Activated T-helper 1 cell treated with anti-CD3 and anti-CD28 coated beads, Interleukin-12 subunit alpha, Interleukin-12 subunit beta, Interleukin-2, Interleukin-4 antibody, amounts not matched to agents 30 ng/mL and 10 ng/mL and 1 ng/mL, durations not matched to agents 14 hours and 24 hours and 36 hours (primary cell): Measurements from ENCODE around the gene CNNM2. TPM values are rescaled to one million over a fixed set of nuclear protein-coding genes. Genes with fewer than 3 reads are reported as not detected.

Experiments
- DNase-seq: peaks from one replicate; pipeline ENCODE4 v3.0.0; 2021; ENCODE audit warnings: low spot score
- H3K27ac Mint-ChIP-seq: one replicate; pipeline ENCODE4 v1.8.0; 2021; ENCODE audit warnings: mild to moderate bottlenecking, mixed read lengths
- H3K27me3 Mint-ChIP-seq: one replicate; pipeline ENCODE4 v1.8.0; 2022; ENCODE audit warnings: mild to moderate bottlenecking, moderate library complexity, mixed read lengths; ENCODE audit not compliant: insufficient read depth
- H3K36me3 Mint-ChIP-seq: one replicate; pipeline ENCODE4 v1.8.0; 2021; ENCODE audit warnings: low read depth, mixed read lengths
- H3K4me1 Mint-ChIP-seq: one replicate; pipeline ENCODE4 v1.8.0; 2021; ENCODE audit warnings: low read depth, mixed read lengths
- H3K4me3 Mint-ChIP-seq: one replicate; pipeline ENCODE4 v1.8.0; 2021; ENCODE audit warnings: mild to moderate bottlenecking, moderate library complexity, mixed read lengths
- H3K9me3 Mint-ChIP-seq: one replicate; pipeline ENCODE4 v1.8.0; 2021; ENCODE audit warnings: mixed read lengths
- intact Hi-C: fragments of 100-400 bp; cut with micrococcal nuclease; formaldehyde crosslinking; loops from one replicate; pipeline ENCODE4 v1.15.1; 2024
- total RNA-seq: library from RNA; stranded (reverse); gene quantifications from 2 replicates; pipeline ENCODE4 v1.2.3, GENCODE V29; 2022

The CNNM2 gene
- total RNA-seq, 1 donor from 2014 or later, result 5.5 TPM

DNA sequence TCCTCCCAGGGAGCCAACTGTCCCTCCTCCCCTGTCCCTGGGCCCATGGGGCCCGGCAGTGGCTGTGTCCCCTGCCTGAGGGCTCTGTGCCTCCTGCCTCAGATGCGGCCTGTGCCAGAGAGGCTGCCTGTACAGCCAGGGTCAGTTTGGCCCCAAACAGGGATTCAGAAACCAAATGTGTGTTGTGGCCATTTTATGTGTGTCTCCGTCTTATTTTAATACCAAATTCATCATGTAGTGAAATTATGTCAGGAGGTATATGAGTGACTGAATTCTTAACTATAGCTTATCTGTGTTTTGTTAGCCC, 160.2 kb downstream of the CNNM2 start:
- H3K4me1 Mint-ChIP-seq, result no peaks in the 10 kb centered on the region
- H3K4me3 Mint-ChIP-seq, result no peak overlapping the region
- no peaks in the 10 kb centered on the region for H3K27me3 Mint-ChIP-seq
- H3K27ac Mint-ChIP-seq, result no peak overlapping the region
- peaks cover 9% of the 10 kb centered on the region for H3K36me3 Mint-ChIP-seq
- DNase-seq, result no peak
- intact Hi-C loops, result no loop called here
- H3K9me3 Mint-ChIP-seq, result no peaks in the 10 kb centered on the region

DNA sequence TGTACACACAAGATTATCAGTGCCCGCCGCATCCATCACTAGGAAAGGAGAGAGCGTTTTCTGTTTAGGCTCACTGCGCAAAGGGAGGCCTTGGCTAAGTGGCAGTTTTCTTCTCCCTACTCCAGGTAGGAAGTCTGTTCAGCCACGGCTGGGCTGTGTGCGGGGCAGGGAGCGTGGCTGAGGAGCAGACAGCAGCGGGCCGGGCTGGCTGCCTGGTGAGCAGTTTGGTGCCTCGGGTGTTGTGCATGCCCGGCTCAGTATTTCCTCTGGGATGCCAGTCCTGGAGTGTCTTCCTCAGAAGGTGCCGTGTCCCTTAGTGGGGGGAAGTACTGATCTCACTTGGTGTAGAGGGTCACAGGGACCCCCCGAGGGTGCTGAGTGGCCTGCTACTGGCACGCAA, 160.6 kb downstream of the CNNM2 start:
- Mint-ChIP-seq H3K4me3 (no peak overlapping the region), H3K4me1 (no peaks in the 10 kb centered on the region), H3K36me3 (peaks cover 11% of the 10 kb centered on the region), H3K27ac (no peak overlapping the region), H3K9me3 (no peaks in the 10 kb centered on the region), H3K27me3 (no peaks in the 10 kb centered on the region)
- DNase-seq, result no peak
- intact Hi-C loops, result no loop called here

GRCh38 chr10:103079100-103079499, 161.0 kb downstream of the CNNM2 start:
- Mint-ChIP-seq H3K4me3 (no peak overlapping the region), H3K9me3 (no peaks in the 10 kb centered on the region), H3K27me3 (no peaks in the 10 kb centered on the region), H3K4me1 (no peaks in the 10 kb centered on the region), H3K36me3 (peaks cover 14% of the 10 kb centered on the region), H3K27ac (no peak overlapping the region)
- DNase-seq, result no peak
- intact Hi-C loops, result no loop called here

- Mint-ChIP-seq H3K4me3 (no peak overlapping the region), H3K4me1 (no peaks in the 10 kb centered on the region), H3K36me3 (peaks cover 15% of the 10 kb centered on the region), H3K27ac (no peak overlapping the region), H3K9me3 (no peaks in the 10 kb centered on the region), H3K27me3 (no peaks in the 10 kb centered on the region)
- intact Hi-C loops, result no loop called here
- no peak for DNase-seq
These were observed 161.9 kb downstream of the CNNM2 start for GRCh38 chr10:103079946-103080345.

- Mint-ChIP-seq H3K27ac (no peak overlapping the region), H3K9me3 (no peaks in the 10 kb centered on the region), H3K4me3 (no peak overlapping the region), H3K27me3 (no peaks in the 10 kb centered on the region), H3K4me1 (no peaks in the 10 kb centered on the region), H3K36me3 (peaks cover 23% of the 10 kb centered on the region)
- intact Hi-C loops, result no loop called here
- DNase-seq, result no peak
These were observed 162.9 kb downstream of the CNNM2 start for GRCh38 chr10:103080891-103081581.

DNA sequence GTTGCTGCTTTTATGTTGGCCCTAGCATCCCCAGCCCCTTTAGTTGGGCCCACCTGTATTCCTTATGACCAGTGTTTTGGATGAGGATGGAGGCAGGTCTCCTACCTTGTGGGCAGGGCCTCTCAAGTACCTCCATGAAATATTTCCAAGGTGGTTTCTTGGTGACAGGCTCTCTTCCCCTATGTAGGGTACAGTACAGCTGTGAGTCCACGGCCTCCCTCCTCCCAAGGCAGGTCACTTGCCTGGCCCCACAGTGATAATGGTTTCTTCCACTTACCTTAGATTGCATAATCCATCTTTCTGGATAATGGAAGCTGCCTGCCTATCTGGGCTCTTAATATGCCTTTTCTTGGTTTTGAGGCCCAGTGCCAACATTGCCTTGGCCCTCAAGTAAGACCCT, 164.6 kb downstream of the CNNM2 start:
- Mint-ChIP-seq H3K4me3 (no peak overlapping the region), H3K27me3 (no peaks in the 10 kb centered on the region), H3K4me1 (no peaks in the 10 kb centered on the region), H3K27ac (peak overlapping the region; percentile 34), H3K36me3 (peaks cover 23% of the 10 kb centered on the region), H3K9me3 (no peaks in the 10 kb centered on the region)
- intact Hi-C loops, result no loop called here
- no peak for DNase-seq

- DNase-seq, result no peak
- Mint-ChIP-seq H3K27ac (no peak overlapping the region), H3K9me3 (no peaks in the 10 kb centered on the region), H3K27me3 (no peaks in the 10 kb centered on the region), H3K36me3 (peaks cover 27% of the 10 kb centered on the region), H3K4me3 (no peak overlapping the region), H3K4me1 (no peaks in the 10 kb centered on the region)
- intact Hi-C loops, result no loop called here
These were observed 165.3 kb downstream of the CNNM2 start for GRCh38 chr10:103083266-103083976.

DNA sequence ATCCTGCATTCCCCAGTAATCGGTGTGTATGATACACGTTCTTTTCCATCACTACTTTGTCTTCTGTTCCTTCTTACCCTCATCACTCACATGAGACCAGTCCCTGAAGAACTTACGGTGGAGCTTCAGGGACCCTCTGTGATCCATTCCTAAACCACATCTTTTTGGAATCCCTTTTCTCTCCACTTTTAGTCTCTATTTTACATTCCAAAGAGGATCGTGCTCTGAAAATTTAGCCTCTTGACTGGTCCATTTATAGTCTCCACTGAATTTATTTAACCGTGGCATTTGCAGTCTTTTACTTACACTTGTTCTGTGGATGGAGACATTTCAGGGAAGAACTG, 165.9 kb downstream of the CNNM2 start:
- Mint-ChIP-seq H3K4me3 (no peak overlapping the region), H3K36me3 (peaks cover 27% of the 10 kb centered on the region), H3K27me3 (no peaks in the 10 kb centered on the region), H3K27ac (no peak overlapping the region), H3K4me1 (no peaks in the 10 kb centered on the region), H3K9me3 (no peaks in the 10 kb centered on the region)
- no peak for DNase-seq
- intact Hi-C loops, result no loop called here

DNA sequence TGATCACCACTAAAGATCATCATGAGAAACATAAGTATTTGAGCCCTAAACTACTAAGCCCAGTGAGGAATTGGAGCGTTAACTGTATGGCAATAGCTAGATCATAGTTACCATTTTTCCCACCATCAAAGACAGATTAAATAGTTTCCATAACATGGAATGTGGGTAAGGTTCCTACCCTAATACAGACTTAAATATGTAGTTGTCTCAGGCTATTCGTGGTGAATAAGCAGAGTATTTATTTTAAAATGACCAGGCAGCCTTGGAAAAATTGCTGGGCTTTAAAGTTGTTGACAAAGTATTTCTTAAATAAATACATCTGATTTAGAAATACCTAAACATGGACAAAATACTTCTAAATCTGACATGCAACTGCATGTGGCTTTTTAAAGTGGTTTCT, 168.2 kb downstream of the CNNM2 start:
- no peaks in the 10 kb centered on the region for H3K27me3 Mint-ChIP-seq
- intact Hi-C loops, result no loop called here
- H3K4me1 Mint-ChIP-seq, result no peaks in the 10 kb centered on the region
- no peaks in the 10 kb centered on the region for H3K9me3 Mint-ChIP-seq
- H3K27ac Mint-ChIP-seq, result no peak overlapping the region
- peaks cover 45% of the 10 kb centered on the region for H3K36me3 Mint-ChIP-seq
- no peak for DNase-seq
- H3K4me3 Mint-ChIP-seq, result no peak overlapping the region

- no peak for DNase-seq
- Mint-ChIP-seq H3K4me3 (no peak overlapping the region), H3K36me3 (peaks cover 50% of the 10 kb centered on the region), H3K27ac (no peak overlapping the region), H3K4me1 (no peaks in the 10 kb centered on the region), H3K27me3 (no peaks in the 10 kb centered on the region), H3K9me3 (no peaks in the 10 kb centered on the region)
- intact Hi-C loops, result no loop called here
These were observed 168.7 kb downstream of the CNNM2 start for GRCh38 chr10:103086799-103087198.

- Mint-ChIP-seq H3K36me3 (peaks cover 58% of the 10 kb centered on the region), H3K27ac (no peak overlapping the region), H3K27me3 (no peaks in the 10 kb centered on the region), H3K4me3 (no peak overlapping the region), H3K4me1 (no peaks in the 10 kb centered on the region), H3K9me3 (no peaks in the 10 kb centered on the region)
- intact Hi-C loops, result no loop called here
- no peak for DNase-seq
These were observed 171.4 kb downstream of the CNNM2 start for GRCh38 chr10:103089493-103089892.

DNA sequence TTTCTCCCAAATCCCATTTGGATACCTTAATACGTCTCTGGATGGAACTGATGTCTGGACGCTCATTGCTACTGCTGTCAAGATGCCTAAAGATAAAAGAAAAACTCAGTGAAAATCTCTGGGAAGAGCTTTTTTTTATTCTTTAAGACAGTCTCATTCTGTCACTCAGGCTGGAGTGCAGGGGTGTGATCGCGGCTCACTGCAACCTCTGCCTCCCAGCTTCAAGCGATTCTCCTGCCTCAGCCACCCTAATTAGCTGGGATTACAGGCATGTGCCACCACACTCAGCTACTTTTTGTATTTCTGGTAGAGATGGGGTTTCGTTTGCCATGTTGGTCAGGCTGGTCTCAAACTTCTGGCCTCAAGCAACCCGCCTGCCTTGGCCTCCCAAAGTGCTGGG, 172.8 kb downstream of the CNNM2 start:
- Mint-ChIP-seq H3K4me1 (no peaks in the 10 kb centered on the region), H3K36me3 (peaks cover 54% of the 10 kb centered on the region), H3K9me3 (no peaks in the 10 kb centered on the region), H3K4me3 (no peak overlapping the region), H3K27me3 (no peaks in the 10 kb centered on the region), H3K27ac (no peak overlapping the region)
- no peak for DNase-seq
- intact Hi-C loops, result no loop called here

DNA sequence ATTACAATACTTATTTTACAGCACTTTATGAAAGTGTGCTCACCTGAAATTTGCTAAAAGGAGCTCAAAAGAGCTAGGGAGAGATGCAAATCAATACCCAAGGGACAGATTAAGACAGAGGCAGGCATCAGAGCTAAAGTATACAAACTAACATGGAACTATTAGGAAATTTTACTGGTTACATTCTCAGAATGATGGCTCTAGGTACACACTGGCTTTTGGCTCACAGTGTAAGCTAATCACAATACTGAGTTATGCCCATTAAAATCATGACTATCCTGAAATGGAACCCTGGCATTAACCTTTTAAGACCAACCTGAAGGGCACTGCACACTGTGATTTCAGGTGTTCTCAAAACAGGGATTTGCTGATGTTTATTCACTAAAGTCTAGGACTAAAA, 176.9 kb downstream of the CNNM2 start:
- Mint-ChIP-seq H3K9me3 (no peaks in the 10 kb centered on the region), H3K4me3 (no peak overlapping the region), H3K27me3 (no peaks in the 10 kb centered on the region), H3K36me3 (peaks cover 53% of the 10 kb centered on the region), H3K27ac (no peak overlapping the region), H3K4me1 (no peaks in the 10 kb centered on the region)
- intact Hi-C loops, result loop anchor here (5.0 kb wide), 1 partner anchor 147 kb away; no protein-coding TSS in a partner anchor
- no peak for DNase-seq

- no peak for DNase-seq
- no peaks in the 10 kb centered on the region for H3K4me1 Mint-ChIP-seq
- intact Hi-C loops, result loop anchor here (5.0 kb wide), 1 partner anchor 146 kb away; no protein-coding TSS in a partner anchor
- H3K36me3 Mint-ChIP-seq, result peaks cover 49% of the 10 kb centered on the region
- no peak overlapping the region for H3K4me3 Mint-ChIP-seq
- H3K27me3 Mint-ChIP-seq, result no peaks in the 10 kb centered on the region
- no peak overlapping the region for H3K27ac Mint-ChIP-seq
- no peaks in the 10 kb centered on the region for H3K9me3 Mint-ChIP-seq
These were observed 178.0 kb downstream of the CNNM2 start for GRCh38 chr10:103096130-103096529.
